ENCODE results near the gene NTRK1. TPM values are rescaled to one million over a fixed set of nuclear protein-coding genes. Genes with fewer than 3 reads are reported as not detected.

NTRK1 gene
- total and polyA plus RNA-seq, 4 donors = 0.15 to 0.61 (median 0.24) TPM; not detected in 1

- Histone ChIP-seq H3K36me3 (ENCODE audit: control insufficient read depth in 4 of 4, insufficient read depth in 4 of 4, low read length in 4 of 4) (peaks cover 0 to 32% (median 17%) of the 10 kb centered on the region in 4 donors), H3K9me3 (ENCODE audit: control insufficient read depth in 4 of 4, insufficient read depth in 3 of 4, low read length in 3 of 4) (no peaks in the 10 kb centered on the region), H3K27ac (ENCODE audit: low read depth in 1 of 2, low read length in 1 of 2) (no peak overlapping the region), H3K27me3 (ENCODE audit: control insufficient read depth in 3 of 3, insufficient read depth in 3 of 3, low read length in 2 of 3) (peaks cover 0 to 31% (median 0%) of the 10 kb centered on the region in 3 donors), H3K9ac (ENCODE audit: insufficient read depth in 1 of 2, low read length in 2 of 2) (no peak overlapping the region), H3K4me1 (ENCODE audit: control insufficient read depth in 5 of 5, insufficient read depth in 5 of 5, low read length in 5 of 5) (peaks cover 0 to 23% (median 12%) of the 10 kb centered on the region in 5 donors), H3K4me3 (no peak overlapping the region)
- 60 to 78% methylated on average over 10 of the region's 10 CpGs for WGBS, 2 donors
- no peak for TF ChIP-seq CTCF (IDR thresholded peaks at IDR 0.05; ENCODE audit: control extremely low read depth, extremely low read depth)
- no peak for ATAC-seq (ENCODE audit: insufficient read depth, low FRiP score)
- DNase-seq = no peak
These were observed 48.3 kb downstream of the NTRK1 start for GRCh38 chr1:156908955-156909354.

GRCh38 chr1:156909671-156910070 lies 49.0 kb downstream of the NTRK1 start:
- no peaks in the 10 kb centered on the region for H3K9me3 ChIP-seq (ENCODE audit: control insufficient read depth in 4 of 4, insufficient read depth in 3 of 4, low read length in 3 of 4)
- TF ChIP-seq CTCF (IDR thresholded peaks at IDR 0.05; ENCODE audit: control extremely low read depth, extremely low read depth) = no peak
- DNase-seq (no peak), ATAC-seq (ENCODE audit: insufficient read depth, low FRiP score) (no peak)
- H3K27me3 ChIP-seq (ENCODE audit: control insufficient read depth in 3 of 3, insufficient read depth in 3 of 3, low read length in 2 of 3) = peaks cover 0 to 31% (median 0%) of the 10 kb centered on the region in 3 donors
- H3K4me3 ChIP-seq = no peak overlapping the region
- H3K36me3 ChIP-seq (ENCODE audit: control insufficient read depth in 4 of 4, insufficient read depth in 4 of 4, low read length in 4 of 4) = peaks cover 0 to 32% (median 21%) of the 10 kb centered on the region in 4 donors
- WGBS, 2 donors = 68 to 86% methylated on average over 5 of the region's 5 CpGs
- no peak overlapping the region for H3K9ac ChIP-seq (ENCODE audit: insufficient read depth in 1 of 2, low read length in 2 of 2)
- H3K4me1 ChIP-seq (ENCODE audit: control insufficient read depth in 5 of 5, insufficient read depth in 5 of 5, low read length in 5 of 5) = peaks cover 0 to 21% (median 12%) of the 10 kb centered on the region in 5 donors
- no peak overlapping the region for H3K27ac ChIP-seq (ENCODE audit: low read depth in 1 of 2, low read length in 1 of 2)

GRCh38 chr1:156910309-156910782 lies 49.7 kb downstream of the NTRK1 start:
- peaks cover 0 to 31% (median 0%) of the 10 kb centered on the region in 3 donors for H3K27me3 ChIP-seq (ENCODE audit: control insufficient read depth in 3 of 3, insufficient read depth in 3 of 3, low read length in 2 of 3)
- peak in 1 of 3 donors; percentile 40 for DNase-seq
- no peak overlapping the region for H3K9ac ChIP-seq (ENCODE audit: insufficient read depth in 1 of 2, low read length in 2 of 2)
- peaks cover 0 to under 1% (median 0%) of the 10 kb centered on the region in 4 donors for H3K9me3 ChIP-seq (ENCODE audit: control insufficient read depth in 4 of 4, insufficient read depth in 3 of 4, low read length in 3 of 4)
- peaks cover 0 to 19% (median 12%) of the 10 kb centered on the region in 5 donors for H3K4me1 ChIP-seq (ENCODE audit: control insufficient read depth in 5 of 5, insufficient read depth in 5 of 5, low read length in 5 of 5)
- ATAC-seq (ENCODE audit: insufficient read depth, low FRiP score) = no peak
- H3K36me3 ChIP-seq (ENCODE audit: control insufficient read depth in 4 of 4, insufficient read depth in 4 of 4, low read length in 4 of 4) = peaks cover 0 to 35% (median 25%) of the 10 kb centered on the region in 4 donors
- 54 to 66% methylated on average over 18 of the region's 18 CpGs for WGBS, 2 donors
- peak; percentile 21 for TF ChIP-seq CTCF (IDR thresholded peaks at IDR 0.05; ENCODE audit: control extremely low read depth, extremely low read depth)
- H3K27ac ChIP-seq (ENCODE audit: low read depth in 1 of 2, low read length in 1 of 2) = no peak overlapping the region
- H3K4me3 ChIP-seq = no peak overlapping the region

Measured in lung (tissue), 12 donors.